Natural killer cell (primary cell): ENCODE measurements around the gene ESYT2. TPM values are rescaled to one million over a fixed set of nuclear protein-coding genes. Genes with fewer than 3 reads are reported as not detected.

Source experiments
- ATAC-seq, 3 donors: fragments of 150-1000 bp in 2 of 3; fragments of 200-7000 bp in 1 of 3; cut with Tn5 transposase; 1 replicate in 1 of 3; 2 replicates in 2 of 3; pipeline ENCODE4 v1.10.0; 2021; ENCODE audit warnings: mild to moderate bottlenecking in 2 of 3, moderate library complexity in 2 of 3
- DNase-seq, 2 donors: peaks; one replicate each; pipeline versions ENCODE4 v3.0.0 to v3.0.0-alpha.2; 2013 to 2021; ENCODE audit warnings: mixed read lengths in 1 of 2
- H3K27ac ChIP-seq: one replicate; pipeline ENCODE4 v1.5.1; 2013; ENCODE audit warnings: mild to moderate bottlenecking, low read length
- H3K27me3 ChIP-seq: one replicate; pipeline ENCODE4 v1.6.1; 2013; ENCODE audit warnings: low read length; ENCODE audit not compliant: control insufficient read depth, insufficient read depth
- H3K36me3 ChIP-seq: one replicate; pipeline ENCODE4 v1.6.1; 2013; ENCODE audit warnings: low read length; ENCODE audit not compliant: control insufficient read depth, insufficient read depth
- H3K4me1 ChIP-seq: one replicate; pipeline ENCODE4 v1.6.1; 2013; ENCODE audit warnings: low read length; ENCODE audit not compliant: control insufficient read depth, insufficient read depth
- H3K4me3 ChIP-seq: one replicate; pipeline ENCODE4 v1.5.1; 2013; ENCODE audit warnings: low read length
- H3K9me3 ChIP-seq: one replicate; pipeline ENCODE4 v1.6.1; 2013; ENCODE audit warnings: low read length; ENCODE audit not compliant: control insufficient read depth, insufficient read depth
- H3K27ac Mint-ChIP-seq, 2 donors: one replicate each; pipeline ENCODE4 v1.8.0; 2022; ENCODE audit warnings: mild to moderate bottlenecking in 2 of 2, mixed read lengths in 2 of 2, moderate library complexity in 1 of 2
- H3K27me3 Mint-ChIP-seq, 2 donors: one replicate each; pipeline ENCODE4 v1.8.0; 2022; ENCODE audit warnings: low read depth in 2 of 2, mixed read lengths in 2 of 2
- H3K36me3 Mint-ChIP-seq: one replicate; pipeline ENCODE4 v1.8.0; 2022; ENCODE audit warnings: mixed read lengths
- H3K4me1 Mint-ChIP-seq, 2 donors: one replicate each; pipeline ENCODE4 v1.8.0; 2022; ENCODE audit warnings: mixed read lengths in 2 of 2
- H3K4me3 Mint-ChIP-seq: one replicate; pipeline ENCODE4 v1.8.0; 2022; ENCODE audit warnings: mild to moderate bottlenecking, moderate library complexity, mixed read lengths
- H3K9me3 Mint-ChIP-seq, 2 donors: one replicate each; pipeline ENCODE4 v1.8.0; 2022; ENCODE audit warnings: mixed read lengths in 2 of 2
- CTCF ChIP-seq: fragments of 200-600 bp; IDR thresholded peaks from one replicate; pipeline ENCODE4 v1.8.0; 2022; ENCODE audit warnings: antibody characterized with exemption
- WGBS: methylation state at CpG from one replicate; pipeline ENCODE4 v1.1.7; 2013; ENCODE audit warnings: missing lambda C conversion rate; ENCODE audit not compliant: insufficient coverage; 5-methylcytosine and 5-hydroxymethylcytosine counted together
- intact Hi-C: fragments of 100-400 bp; cut with micrococcal nuclease; formaldehyde crosslinking; loops from one replicate; pipeline ENCODE4 v1.14.2; 2022
- total RNA-seq, 4 donors: library from RNA; stranded (reverse); fragments of 120-200 nt in 1 of 4; gene quantifications; one replicate each; pipeline versions ENCODE4 v1.2.3 to v1.2.4, GENCODE V29; 2013 to 2022

Gene ESYT2
- total RNA-seq, 3 donors from 2014 or later (not counting 1 experiment from before 2014, with no cell fraction given), result 137 to 163 (median 160) TPM

GRCh38 chr7:158856883-158857668 is 27.8 kb upstream of the ESYT2 start:
- intact Hi-C loops, result loop anchor here (1.0 kb wide), 2 partner anchors 10 to 153 kb away; partner anchors contain the start of gene NCAPG2
- Mint-ChIP-seq H3K36me3 (no peaks in the 10 kb centered on the region), H3K4me1 (peaks cover 15 to 22% of the 10 kb centered on the region in 2 donors), H3K4me3 (peak overlapping the region; percentile 98), H3K9me3 (no peaks in the 10 kb centered on the region), H3K27ac (peak overlapping the region; percentile 89 to 91), H3K27me3 (no peaks in the 10 kb centered on the region)
- Histone ChIP-seq H3K4me1 (peaks cover 5% of the 10 kb centered on the region), H3K4me3 (peak overlapping the region; percentile 56), H3K9me3 (no peaks in the 10 kb centered on the region), H3K36me3 (no peaks in the 10 kb centered on the region), H3K27ac (no peak overlapping the region), H3K27me3 (no peaks in the 10 kb centered on the region)
- DNase-seq (no peak), ATAC-seq (no peak)
- WGBS, result 9% methylated on average over 31 of the region's 31 CpGs
- no peak for TF ChIP-seq CTCF

- Mint-ChIP-seq H3K27ac (peak overlapping the region in 1 of 2 donors; percentile 91), H3K4me1 (peaks cover 12 to 21% of the 10 kb centered on the region in 2 donors)
- no peak for ATAC-seq
Observed at GRCh38 chr7:158854681-158855081, 25.4 kb upstream of the ESYT2 start.

GRCh38 chr7:158850545-158851102 is 21.3 kb upstream of the ESYT2 start:
- intact Hi-C loops, result no loop called here
- ATAC-seq, result no peak
- Histone ChIP-seq H3K27me3 (no peaks in the 10 kb centered on the region), H3K4me1 (peaks cover 3% of the 10 kb centered on the region), H3K4me3 (no peak overlapping the region), H3K36me3 (no peaks in the 10 kb centered on the region), H3K27ac (no peak overlapping the region), H3K9me3 (no peaks in the 10 kb centered on the region)
- Mint-ChIP-seq H3K4me3 (no peak overlapping the region), H3K27me3 (no peaks in the 10 kb centered on the region), H3K4me1 (peaks cover 11 to 21% of the 10 kb centered on the region in 2 donors), H3K9me3 (no peaks in the 10 kb centered on the region), H3K36me3 (no peaks in the 10 kb centered on the region), H3K27ac (no peak overlapping the region)
- TF ChIP-seq CTCF, result no peak
- no peak for DNase-seq
- WGBS, result 80% methylated on average over 5 of the region's 5 CpGs

More at GRCh38 chr7:158854681-158855081, 25.4 kb upstream of the ESYT2 start:
- intact Hi-C loops, result no loop called here
- Histone ChIP-seq H3K27me3 (no peaks in the 10 kb centered on the region), H3K27ac (no peak overlapping the region), H3K9me3 (no peaks in the 10 kb centered on the region), H3K4me1 (peaks cover 5% of the 10 kb centered on the region), H3K36me3 (no peaks in the 10 kb centered on the region), H3K4me3 (no peak overlapping the region)
- TF ChIP-seq CTCF, result no peak
- no peaks in the 10 kb centered on the region for H3K27me3 Mint-ChIP-seq
- peak overlapping the region; percentile 98 for H3K4me3 Mint-ChIP-seq
- WGBS, result 95% methylated on average over 7 of the region's 7 CpGs
- no peak for DNase-seq
- H3K36me3 Mint-ChIP-seq, result no peaks in the 10 kb centered on the region
- no peaks in the 10 kb centered on the region for H3K9me3 Mint-ChIP-seq
